ENCODE measurements around the gene BANK1.

DNA sequence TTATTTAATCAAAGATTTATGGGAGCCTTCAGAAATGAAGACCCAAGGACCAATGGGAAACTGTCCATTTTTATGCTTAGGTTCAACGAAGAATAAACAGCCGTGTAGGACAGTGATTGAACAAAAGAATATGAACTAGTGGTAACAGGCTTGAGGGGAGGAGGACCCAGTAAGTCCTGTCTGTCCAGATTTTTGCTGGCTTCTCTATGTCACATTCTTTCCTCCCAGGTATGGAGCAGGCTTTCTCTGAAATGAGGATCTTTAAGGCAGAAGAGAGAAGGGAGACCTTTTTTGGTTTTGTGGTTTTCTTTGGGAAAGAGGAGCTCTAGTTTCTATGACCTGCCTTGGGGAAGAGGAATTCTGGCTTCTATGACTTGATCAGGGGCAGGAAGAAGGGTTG is 74.1 kb downstream of the BANK1 start:
- TF ChIP-seq, protein P1, sequence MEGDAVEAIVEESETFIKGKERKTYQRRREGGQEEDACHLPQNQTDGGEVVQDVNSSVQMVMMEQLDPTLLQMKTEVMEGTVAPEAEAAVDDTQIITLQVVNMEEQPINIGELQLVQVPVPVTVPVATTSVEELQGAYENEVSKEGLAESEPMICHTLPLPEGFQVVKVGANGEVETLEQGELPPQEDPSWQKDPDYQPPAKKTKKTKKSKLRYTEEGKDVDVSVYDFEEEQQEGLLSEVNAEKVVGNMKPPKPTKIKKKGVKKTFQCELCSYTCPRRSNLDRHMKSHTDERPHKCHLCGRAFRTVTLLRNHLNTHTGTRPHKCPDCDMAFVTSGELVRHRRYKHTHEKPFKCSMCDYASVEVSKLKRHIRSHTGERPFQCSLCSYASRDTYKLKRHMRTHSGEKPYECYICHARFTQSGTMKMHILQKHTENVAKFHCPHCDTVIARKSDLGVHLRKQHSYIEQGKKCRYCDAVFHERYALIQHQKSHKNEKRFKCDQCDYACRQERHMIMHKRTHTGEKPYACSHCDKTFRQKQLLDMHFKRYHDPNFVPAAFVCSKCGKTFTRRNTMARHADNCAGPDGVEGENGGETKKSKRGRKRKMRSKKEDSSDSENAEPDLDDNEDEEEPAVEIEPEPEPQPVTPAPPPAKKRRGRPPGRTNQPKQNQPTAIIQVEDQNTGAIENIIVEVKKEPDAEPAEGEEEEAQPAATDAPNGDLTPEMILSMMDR (IDR thresholded peaks at IDR 0.05; ENCODE audit: poor library complexity, severe bottlenecking), result no peak
- no peak for TF ChIP-seq EZH2 (IDR thresholded peaks at IDR 0.05; ENCODE audit: borderline replicate concordance, insufficient read depth, low read length, poor library complexity, severe bottlenecking)
- TF ChIP-seq EP300 (conservative IDR thresholded peaks at IDR 0.05; ENCODE audit: poor library complexity, severe bottlenecking), result no peak
